HG02981 (cell line): ENCODE measurements around the gene KLF1.
A peak's percentile ranks its signal among the peaks of the same experiment; 100 is the strongest.
"Not testable (repeated sequence)": the region's sequence is repeated elsewhere in the genome, so short reads cannot be mapped to it uniquely, and the experiment has no call there.

ENCODE experiments used
- ATAC-seq: cut with Tn5 transposase; IDR thresholded peaks from one replicate; pipeline ENCODE4 v1.9.1; 2021; ENCODE audit warnings: mild to moderate bottlenecking, moderate library complexity; ENCODE audit not compliant: unreplicated experiment

KLF1 gene

DNA sequence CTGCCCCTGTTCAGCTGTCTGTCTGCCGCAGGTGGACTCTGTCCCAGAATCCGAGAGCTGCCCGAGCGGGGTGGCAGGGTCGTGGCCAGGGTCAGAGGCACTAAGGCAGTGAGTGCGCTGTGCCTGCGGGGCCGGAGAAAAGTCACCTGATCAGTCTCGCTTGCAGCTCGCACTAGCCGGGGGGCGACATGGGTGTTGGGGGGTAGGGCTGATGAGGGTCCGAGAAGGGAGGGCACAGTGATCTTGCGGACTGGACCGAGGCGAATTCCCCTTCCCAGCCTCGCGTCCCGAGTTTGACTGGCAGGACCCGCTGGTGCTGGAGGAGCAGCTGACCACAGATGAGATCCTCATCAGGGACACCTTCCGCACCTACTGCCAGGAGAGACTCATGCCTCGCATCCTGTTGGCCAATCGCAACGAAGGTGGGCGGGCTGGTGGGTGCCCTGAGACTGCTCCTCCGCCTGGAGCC lies 4.6 kb upstream of the KLF1 start:
- ATAC-seq, result no peak

DNA sequence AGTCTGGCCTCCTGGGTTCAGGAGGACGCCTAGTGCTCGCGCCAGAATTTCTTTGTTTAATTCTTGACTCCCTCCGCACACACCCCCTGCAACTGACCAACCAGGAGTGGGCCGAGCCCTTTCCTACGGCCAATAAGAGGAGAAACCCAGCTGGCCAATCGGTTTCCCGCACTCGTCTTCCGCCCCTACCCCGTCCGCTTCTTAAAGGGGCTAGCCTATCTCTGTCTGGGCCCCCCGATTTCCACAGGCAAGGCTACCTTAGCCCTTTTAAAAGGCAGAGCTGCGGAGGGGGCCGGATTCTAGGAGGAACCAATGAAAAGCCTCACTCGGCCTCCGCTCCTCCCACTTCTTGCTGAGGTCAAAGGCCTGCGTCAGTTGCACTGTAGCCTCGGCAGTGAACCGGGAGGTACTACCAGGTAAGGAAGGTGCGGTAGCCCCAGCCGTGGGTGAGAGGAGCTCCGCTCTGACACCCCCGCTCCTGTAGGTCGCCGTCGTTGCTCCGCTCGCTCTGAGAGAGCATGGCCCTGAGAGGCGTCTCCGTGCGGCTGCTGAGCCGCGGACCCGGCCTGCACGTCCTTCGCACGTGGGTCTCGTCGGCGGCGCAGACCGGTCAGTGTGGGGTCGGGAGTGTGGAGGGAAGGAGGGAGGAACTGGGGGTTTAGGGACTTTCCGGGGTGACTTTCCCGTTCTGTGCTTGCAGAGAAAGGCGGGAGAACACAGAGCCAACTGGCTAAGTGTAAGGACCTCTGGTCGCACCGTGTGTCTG lies 4.0 kb upstream of the KLF1 start, which contains the start of gene GCDH:
GCDH (plus strand) TSS at position 374 of the 766 bp plus-strand sequence; CDS start at position 519, 145 bp downstream.
- peak; percentile 96 for ATAC-seq

DNA sequence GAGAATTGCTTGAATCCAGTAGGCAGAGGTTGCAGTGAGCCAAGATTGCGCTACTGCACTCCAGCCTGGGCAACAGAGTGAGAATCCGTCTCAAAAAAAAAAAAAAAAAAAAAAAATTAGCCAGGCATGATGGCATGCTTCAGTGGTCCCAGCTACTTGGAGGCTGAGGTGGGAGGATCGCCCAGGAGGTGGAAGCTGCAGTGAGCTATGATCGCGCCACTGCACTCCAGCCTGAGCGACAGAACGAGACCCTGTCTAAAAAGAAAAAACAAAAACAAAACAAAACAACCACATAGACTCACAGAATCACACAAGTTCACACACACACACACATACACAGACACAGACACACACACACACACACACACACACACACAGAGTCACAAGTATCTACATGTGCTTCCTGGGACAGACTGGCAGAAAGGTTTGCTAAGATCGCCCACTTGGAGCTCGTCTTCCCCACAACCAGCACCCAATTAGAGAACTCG lies 3.3 kb upstream of the KLF1 start:
- ATAC-seq, result not testable (repeated sequence)

DNA sequence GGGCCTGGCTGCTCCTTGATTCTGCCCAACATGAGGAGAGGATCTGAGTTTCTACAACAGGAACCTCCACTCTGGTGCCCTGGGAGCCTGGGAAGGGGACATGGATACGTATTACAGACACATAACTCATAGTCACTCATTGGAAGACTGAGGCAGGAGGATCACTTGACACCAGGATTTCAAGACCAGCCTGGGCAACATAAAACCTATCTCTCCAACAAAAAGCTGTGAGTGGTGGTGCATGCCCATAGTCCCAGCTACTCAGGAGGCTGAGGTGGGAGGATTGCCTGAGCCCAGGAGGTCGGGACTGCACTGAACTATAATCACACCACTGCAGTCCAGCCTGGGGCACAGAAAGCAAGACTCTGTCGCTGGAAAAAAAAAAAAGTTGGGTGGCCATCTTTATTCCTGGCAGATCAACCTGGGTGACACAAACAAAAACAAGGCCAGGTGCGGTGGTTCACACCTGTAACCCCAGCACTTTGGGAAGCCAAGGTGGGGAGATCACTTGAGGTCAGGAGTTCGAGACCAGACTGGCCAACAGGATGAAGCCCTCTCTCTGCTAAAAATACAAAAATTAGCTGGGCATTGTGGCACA lies 1.1 kb upstream of the KLF1 start:
- no peak for ATAC-seq

GRCh38 chr19:12886651-12886968 lies 391 bp downstream of the KLF1 start:
- ATAC-seq, result no peak

- ATAC-seq, result no peak
Measured at GRCh38 chr19:12885749-12886650, 1.0 kb downstream of the KLF1 start.

DNA sequence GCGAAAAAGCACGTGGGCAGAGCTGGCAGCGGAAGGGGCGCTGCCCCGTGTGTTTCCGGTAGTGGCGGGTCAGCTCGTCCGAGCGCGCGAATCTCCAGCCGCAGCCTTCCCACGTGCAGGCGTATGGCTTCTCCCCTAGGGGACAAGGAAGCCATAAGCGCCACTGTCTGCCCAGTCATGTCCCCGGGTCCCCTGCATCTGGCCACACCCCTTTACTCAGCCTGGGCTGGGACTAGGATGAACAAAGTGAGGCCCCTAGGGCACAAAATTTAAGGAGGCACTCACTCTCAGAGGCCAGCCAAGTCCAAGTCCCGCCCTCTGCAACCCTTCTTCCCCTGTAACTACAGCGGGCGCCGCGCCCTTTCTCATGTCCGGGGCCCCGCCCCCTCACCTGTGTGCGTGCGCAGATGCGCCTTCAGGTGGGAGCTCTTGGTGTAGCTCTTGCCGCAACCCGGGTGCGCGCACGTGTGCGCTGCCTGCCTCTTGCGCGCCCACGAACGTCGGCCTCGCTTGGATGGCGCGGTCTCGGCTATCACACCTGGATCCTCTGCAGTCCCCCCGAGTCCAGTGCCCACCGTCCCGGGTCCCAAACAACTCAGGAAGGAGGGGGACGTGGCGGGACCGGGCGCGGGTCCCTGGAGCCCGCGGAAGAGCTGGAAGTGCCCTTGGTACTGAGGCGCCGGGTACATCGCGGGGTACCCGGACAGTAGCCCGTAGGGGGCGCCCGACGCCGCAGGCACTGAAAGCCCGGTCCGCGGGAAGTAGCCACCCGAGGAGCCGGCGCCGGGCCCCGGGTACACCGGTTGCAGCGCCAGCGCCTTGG lies 1.9 kb downstream of the KLF1 start:
- no peak for ATAC-seq

DNA sequence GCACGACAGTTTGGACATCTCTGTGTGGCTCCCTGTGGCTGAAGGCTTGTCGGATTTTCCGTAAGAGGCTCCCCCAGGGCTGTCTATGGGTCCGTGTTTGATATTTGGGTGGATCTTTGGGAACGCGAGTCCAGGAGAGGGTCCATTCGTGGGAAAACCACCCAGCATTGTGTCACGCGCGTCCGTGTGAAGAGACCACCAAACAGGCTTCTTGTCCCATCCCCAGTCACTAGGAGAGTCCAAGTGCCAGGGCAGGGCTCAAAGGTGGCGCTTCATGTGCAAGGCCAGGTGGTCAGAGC lies 2.4 kb downstream of the KLF1 start:
- ATAC-seq, result no peak

DNA sequence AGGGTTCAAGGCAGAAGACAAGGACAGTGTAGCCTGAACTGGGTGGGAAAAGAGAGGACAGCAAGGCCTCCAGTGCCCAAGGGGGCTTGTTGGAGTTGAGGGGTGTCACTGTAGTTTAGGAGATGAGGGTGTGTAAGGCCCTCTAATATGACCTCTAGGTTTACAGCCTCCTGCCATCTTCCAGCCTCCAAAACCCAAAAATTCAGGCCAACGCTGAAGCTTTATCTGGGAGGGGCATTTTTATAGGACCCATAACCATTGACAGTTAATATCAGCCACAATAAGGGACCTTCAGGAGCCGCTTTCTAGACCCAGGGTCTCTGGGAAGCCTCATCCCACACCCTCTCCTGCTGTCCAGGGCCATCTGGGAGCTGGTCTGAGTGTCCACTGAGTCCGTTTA lies 2.8 kb downstream of the KLF1 start:
- no peak for ATAC-seq

- ATAC-seq, result no peak
Measured at GRCh38 chr19:12882589-12882988, 4.4 kb downstream of the KLF1 start.

GRCh38 chr19:12881172-12881808 lies 5.7 kb downstream of the KLF1 start, which contains the start of gene DNASE2:
TSS of gene DNASE2 (minus strand) at chr19:12881449. CDS start at chr19:12881375, 74 bp downstream.
- ATAC-seq, result peak; percentile 80

- ATAC-seq, result peak; percentile 7
Measured at GRCh38 chr19:12880551-12881171, 6.3 kb downstream of the KLF1 start.

DNA sequence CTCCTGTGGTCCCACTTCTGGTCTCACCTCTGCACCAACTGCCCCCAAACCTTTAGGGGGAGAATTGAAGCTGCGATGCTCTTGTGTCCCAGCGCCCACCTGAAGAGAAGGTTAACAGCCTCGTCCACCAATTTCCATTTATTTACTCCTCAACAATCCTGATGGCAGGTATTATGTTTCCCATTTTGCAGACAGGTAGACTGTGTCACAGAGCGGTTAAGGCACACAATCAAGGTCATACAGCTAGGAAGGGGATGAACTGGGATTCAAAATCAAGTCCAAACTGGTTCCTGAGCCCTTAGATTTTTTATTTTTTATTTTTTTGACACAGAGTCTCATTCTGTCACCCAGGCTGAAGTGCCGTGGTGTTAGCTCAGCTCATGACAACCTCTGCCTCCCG lies 11.9 kb downstream of the KLF1 start:
- ATAC-seq, result no peak

GRCh38 chr19:12873891-12874745 lies 12.9 kb downstream of the KLF1 start:
- ATAC-seq, result no peak

DNA sequence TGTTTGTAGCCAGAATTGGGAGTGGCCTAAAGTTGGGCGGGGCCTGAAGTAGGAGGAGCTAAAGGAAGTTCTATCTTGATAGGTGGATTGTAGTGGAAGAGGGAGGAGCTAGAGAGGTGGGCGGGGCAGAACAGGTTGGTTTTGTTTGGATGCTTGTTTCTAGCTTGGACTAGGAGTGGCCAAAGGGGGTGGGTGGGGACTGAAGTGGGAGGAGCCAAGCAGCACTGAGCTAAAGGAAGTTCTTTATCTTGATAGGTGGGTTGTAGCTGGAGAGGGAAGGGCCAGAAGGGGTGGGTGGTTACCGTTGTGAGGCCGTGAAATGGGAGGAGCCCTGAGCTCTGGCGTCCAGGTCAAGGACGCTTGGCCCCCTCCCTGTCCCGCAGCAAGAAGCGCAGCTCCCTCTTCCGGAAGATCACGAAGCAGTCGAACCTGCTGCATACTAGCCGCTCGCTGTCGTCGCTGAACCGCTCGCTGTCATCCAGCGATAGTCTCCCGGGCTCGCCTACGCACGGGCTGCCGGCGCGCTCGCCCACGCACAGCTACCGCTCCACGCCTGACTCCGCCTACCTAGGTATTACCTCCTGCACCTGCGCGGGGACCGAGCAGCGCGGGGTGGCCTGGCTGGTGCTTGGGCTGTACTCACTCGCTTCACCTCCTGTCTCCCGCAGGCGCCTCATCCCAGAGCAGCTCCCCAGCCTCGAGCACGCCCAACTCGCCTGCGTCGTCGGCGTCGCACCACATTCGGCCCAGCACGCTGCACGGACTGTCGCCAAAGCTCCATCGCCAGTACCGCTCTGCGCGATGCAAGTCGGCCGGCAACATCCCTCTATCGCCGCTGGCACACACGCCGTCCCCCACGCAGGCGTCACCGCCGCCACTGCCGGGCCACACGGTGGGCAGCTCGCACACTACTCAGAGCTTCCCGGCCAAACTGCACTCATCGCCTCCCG lies 13.8 kb downstream of the KLF1 start:
- no peak for ATAC-seq

GRCh38 chr19:12872255-12872654 lies 14.7 kb downstream of the KLF1 start:
- no peak for ATAC-seq

DNA sequence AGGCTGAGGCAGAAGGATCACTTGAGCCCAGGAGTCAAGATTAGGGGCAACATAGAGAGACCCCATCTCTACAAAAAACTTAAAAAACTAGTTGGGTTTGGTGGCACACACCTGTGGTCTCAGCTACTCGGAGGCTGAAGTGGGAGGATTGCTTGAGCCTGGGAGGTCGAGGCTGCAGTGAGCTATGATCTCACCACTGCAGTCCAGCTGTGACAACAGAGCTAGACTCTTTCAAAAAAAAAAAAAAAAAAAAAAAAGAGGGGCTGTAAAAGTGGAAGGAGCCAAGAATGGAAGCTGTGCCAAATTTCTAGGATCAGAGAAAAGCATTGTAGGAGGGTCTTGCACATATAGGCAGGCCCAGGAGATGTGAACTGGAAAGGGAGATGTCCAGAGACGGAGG lies 15.3 kb downstream of the KLF1 start:
- no peak for ATAC-seq
